ENCODE results near the gene SERPINA4.

The SERPINA4 gene

GRCh38 chr14:94560751-94561655 lies at the start of gene SERPINA4:
Gene SERPINA4 (plus strand): TSS chr14:94561442. CDS start chr14:94563483, 2,041 bp downstream.
- no peak for DNase-seq

GRCh38 chr14:94514351-94514750 lies 46.9 kb upstream of the SERPINA4 start:
- DNase-seq, result no peak

- DNase-seq, result no peak
These were observed 45.8 kb upstream of the SERPINA4 start for GRCh38 chr14:94515426-94515825.

- DNase-seq, result no peak
These were observed 45.4 kb upstream of the SERPINA4 start for GRCh38 chr14:94515856-94516255.

DNA sequence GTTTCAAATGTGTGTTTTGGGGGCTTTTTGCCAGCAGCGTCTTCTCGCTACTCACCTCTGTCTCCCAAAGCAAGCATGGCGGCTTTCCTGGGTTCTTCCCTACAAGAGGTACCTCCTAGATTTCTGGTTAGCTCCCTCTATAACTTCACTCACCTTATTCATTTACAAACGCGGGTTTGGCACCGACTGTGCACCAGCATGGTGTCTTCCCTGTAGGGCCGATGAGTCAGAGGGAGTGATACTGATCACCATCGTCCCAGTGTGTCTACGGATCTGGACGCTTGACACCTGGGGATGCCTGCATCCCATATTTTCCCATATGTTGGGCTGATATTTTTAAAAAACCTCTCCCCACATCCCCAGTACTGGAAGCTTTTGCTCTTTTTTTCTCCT lies 44.0 kb upstream of the SERPINA4 start:
- no peak for DNase-seq

DNA sequence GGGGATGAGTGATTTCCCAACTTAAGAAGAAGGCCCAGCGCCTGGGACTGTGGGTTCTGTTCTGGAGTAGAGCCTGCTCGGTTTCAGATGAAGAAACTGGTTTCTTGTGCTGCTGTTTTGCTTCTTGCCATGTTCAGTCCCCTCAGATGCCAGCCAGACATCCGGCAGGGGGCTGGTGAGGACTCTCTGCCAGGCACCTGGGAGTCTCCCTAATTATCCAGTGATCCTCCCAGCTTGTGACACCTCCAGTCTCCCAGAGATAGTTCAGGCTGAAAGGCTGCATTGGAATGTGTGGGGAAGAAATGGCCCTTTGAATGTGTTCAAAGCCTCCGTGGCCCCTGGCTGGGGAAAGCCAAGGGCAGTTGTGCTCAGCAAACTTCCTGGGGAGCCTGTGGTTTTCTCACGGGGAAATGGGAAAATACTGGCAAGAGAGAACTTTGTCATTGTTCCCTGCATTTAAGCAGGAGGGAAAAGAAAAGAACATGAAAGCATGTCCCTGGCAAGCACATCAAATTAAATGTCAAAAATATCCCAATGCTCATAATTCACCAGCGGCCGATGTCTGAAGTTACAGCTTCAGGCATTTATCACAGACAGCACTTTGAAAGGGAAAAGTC lies 43.5 kb upstream of the SERPINA4 start:
- DNase-seq, result no peak

- DNase-seq, result no peak
These were observed 39.7 kb upstream of the SERPINA4 start for GRCh38 chr14:94521375-94522114.

DNA sequence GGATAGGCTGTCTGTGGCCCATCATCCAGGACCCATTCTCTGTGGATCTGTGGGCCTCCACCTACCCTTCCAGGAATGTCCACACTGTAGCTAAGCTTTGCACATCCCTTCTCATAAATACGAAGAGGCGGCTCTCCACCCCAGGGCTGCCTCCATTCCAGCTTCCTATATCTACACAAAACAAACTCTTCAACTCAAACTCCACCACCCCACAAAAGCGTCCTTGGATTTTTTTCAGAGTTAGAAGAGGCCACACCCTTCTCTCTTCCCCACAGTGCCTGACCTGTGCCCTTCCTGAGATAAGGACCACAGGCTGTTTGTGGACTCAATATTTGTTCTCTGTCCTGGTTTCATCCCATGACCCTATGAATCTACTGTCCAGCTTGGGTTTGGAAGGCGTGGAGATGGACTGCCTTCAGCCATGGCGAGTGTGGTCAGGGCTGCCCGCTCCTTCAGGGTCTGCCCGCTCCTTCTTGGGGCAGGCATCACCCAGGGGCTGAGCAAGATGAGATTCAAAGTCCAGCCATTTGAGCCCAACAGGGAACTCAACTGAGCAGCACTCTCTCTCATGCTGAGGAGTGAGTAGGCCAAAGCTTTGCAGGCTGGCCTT lies 39.0 kb upstream of the SERPINA4 start:
- DNase-seq, result no peak

GRCh38 chr14:94523265-94523664 lies 38.0 kb upstream of the SERPINA4 start:
- no peak for DNase-seq

DNA sequence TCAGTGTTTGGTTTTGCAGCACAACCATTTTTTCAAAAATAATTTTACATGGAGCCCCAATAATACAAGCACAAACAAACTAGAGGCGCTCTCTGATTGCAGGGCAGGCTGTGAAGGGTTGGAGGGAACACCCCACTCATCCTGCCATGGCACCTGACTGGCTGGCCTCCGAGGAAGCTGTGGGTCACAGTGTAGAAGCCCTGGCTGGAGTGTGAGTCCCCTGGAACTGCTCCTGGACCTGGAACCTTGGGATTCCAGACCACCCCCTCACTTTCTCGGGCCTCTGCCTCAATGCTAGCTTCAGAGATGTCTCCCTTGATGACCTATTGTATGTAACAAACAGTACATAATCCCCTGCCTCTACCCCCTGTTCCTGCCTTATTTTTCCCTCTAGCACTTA lies 37.1 kb upstream of the SERPINA4 start:
- DNase-seq, result no peak

DNA sequence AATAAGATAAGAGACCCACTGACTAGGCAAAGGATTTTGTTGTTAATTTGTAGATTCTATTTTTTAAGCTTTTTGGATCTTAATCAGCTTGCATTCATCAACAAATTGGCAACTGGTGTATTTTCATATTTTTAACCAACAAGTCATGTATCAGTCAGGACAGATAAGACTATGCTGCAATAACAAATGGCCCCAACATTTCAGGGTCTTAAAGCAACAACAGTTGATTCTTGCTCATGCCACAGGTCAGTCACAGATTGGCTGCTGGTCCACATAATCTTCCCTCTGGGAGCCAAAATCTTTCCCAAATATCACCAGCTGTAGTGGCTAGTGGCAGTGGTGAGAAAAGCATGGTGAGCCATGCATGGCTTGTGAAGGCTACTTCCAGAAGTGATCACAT lies 30.1 kb upstream of the SERPINA4 start:
- no peak for DNase-seq

GRCh38 chr14:94532447-94532846 lies 28.8 kb upstream of the SERPINA4 start:
- DNase-seq, result no peak

- DNase-seq, result no peak
These were observed 25.7 kb upstream of the SERPINA4 start for GRCh38 chr14:94535506-94535905.

GRCh38 chr14:94536836-94537235 lies 24.4 kb upstream of the SERPINA4 start:
- peak; percentile 59 for DNase-seq

GRCh38 chr14:94538070-94538740 lies 23.0 kb upstream of the SERPINA4 start:
- no peak for DNase-seq

- DNase-seq, result no peak
These were observed 22.1 kb upstream of the SERPINA4 start for GRCh38 chr14:94539181-94539580.

DNA sequence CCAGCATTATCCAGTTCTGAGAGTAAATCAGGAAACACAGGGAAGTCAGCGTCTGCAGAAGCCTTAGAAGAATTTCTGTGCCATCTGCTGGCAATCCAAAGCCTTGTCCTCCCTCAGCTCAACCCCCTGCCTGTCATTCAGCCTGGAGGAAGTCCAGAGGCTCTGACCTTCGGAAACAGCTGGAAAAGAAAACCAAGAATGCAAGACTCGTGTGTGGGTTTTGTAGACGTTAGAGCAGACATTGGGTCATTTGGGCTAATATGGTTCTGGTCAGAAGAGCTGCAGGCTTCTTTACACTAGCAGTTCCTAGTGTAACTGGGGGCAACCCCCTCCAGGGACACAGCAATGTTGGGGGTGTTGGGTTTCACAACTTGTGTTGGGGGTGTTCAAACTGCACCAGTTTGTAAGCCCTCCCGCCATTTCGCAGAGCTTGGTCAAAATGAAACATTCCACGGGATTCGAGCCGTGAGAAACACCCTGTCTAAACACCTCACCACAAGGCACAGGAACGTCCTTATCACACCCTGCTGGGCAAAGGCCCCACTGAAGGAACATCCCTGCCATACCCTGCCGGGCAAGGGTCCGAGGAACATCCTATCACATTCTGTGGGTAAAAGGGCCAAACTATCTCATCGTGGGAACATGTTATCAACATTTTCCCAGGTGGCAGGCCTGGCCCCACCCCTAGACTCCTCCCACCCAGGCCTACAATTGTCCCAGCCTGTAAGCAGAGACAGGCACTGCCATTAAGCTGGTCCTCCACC lies 21.0 kb upstream of the SERPINA4 start:
- no peak for DNase-seq

DNA sequence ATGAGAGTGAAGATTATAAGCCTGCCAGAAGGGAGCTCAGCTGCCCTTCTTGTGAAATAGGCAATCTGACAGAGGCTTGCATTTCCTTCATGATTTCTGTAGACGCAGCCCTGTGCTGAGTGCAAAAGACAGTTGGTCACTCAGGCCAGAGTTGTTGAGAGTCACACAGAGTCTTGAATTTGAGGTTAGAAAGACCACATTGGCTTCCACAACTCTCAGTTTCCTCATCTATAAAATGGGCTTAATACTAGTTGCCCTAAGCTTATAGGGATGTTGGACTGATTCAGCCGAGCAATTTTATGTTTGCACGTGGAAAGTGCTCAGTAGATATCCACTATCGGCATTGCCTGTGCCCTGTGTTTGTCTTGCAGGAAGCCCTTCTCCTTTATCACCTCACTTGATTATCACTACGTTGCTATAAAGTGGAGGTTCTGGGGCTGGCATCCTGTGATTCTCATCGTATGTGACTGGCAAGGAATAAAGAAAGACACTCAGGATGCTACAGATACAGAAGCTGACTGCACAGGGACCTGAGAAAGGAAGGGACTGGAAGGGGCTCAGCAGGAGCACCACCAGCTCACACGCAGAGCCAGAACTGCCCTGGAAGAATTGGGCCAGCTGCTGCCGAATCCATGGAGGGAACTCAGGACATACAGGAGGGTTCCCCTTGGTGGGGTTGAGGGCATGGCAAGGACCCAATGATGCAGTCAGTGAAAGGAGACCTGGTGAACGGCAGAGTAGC lies 19.8 kb upstream of the SERPINA4 start:
- no peak for DNase-seq

DNA sequence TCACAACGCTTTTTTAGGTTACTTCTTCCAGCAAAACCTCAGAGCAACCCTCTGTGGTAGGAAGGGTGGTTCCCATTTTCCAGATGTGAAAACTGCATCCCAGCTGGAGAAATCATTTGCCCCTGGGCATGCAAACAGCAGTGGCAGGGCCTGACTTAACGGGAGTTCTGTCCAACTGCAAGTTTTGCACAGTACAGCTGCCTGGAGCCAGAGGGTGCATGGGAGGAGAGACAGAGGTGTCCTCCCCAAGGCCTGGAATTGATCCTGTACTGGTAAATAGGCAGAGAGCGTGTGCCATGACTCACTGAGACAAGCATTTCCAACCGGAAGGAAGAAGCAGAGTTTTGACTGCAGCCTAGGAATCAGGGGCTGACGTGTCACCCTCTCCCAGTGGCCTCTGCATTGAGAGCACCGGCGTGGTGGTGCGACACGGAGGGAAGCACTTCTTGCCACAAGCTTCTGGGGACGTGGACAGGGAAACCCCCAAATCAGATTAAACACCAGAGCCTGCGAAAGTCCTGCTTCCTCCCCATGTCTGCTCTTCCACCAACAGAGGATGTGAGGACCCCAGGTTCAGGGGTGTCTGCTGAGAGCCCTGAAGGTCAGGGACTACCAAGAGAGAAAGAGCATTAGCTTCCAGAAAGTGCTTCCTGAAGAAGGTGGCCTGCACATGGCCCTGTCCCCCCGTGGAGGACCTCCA lies 19.0 kb upstream of the SERPINA4 start:
- no peak for DNase-seq

- DNase-seq, result no peak
These were observed 18.3 kb upstream of the SERPINA4 start for GRCh38 chr14:94542811-94543440.
